ENCODE results near the gene PITX1.
"Not testable (repeated sequence)": the region's sequence is repeated elsewhere in the genome, so short reads cannot be mapped to it uniquely, and the experiment has no call there.

PITX1 gene

DNA sequence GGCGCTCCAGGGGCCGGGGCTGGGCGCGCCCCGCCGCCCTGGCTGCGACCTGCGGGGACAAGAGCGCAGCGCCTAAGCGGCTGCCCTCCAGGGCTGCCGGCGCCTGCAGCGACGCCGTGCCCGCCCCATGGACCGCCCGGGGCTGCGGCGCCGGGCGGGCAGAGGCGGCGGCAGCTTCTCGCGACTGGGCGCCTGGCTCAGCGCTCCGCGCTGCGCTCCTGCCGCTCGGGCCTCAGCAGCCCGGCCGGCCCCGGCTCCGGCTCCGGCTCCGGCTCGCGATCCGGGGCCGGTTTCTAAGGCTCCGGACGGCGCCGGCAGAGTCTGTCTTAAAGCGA lies at the start of gene PITX1:
TSS of gene PITX1 (minus strand) at position 328 of the 335 bp plus-strand sequence. CDS start 347 bp downstream, outside the sequence.
- H3K9ac ChIP-seq (ENCODE audit: insufficient read length), result peak within 1 kb of the TSS; percentile 91
- no peaks in the 10 kb centered on the region for H3K9me3 ChIP-seq (ENCODE audit: low read depth, low read length)
- peak within 1 kb of the TSS; percentile 82 for H3K27ac ChIP-seq
- no peak for TF ChIP-seq FOXP2 (optimal IDR thresholded peaks at IDR 0.05; ENCODE audit: control extremely low read depth, extremely low read length, insufficient read depth)
- no peak for TF ChIP-seq POLR2AphosphoS5 (IDR thresholded peaks at IDR 0.05; ENCODE audit: borderline replicate concordance, low read depth, low read length)
- no peak for TF ChIP-seq EZH2 (IDR thresholded peaks at IDR 0.05)
- H3K36me3 ChIP-seq (ENCODE audit: insufficient read depth, low read length), result peaks cover 4% of the 10 kb centered on the region; the same call in 1 of the 2 replicates
- no peak for DNase-seq (ENCODE audit: low read depth, low spot score)
- H3K4me3 ChIP-seq, result peak within 1 kb of the TSS; percentile 100

- not testable (repeated sequence) for DNase-seq (ENCODE audit: low read depth, low spot score); H3K4me3 ChIP-seq; H3K9ac ChIP-seq (ENCODE audit: insufficient read length); H3K27ac ChIP-seq; H3K9me3 ChIP-seq (ENCODE audit: low read depth, low read length); H3K36me3 ChIP-seq (ENCODE audit: insufficient read depth, low read length)
Observed at GRCh38 chr5:135083334-135083733, 49.3 kb upstream of the PITX1 start.

- Histone ChIP-seq H3K4me3 (no peak overlapping the region), H3K9me3 (ENCODE audit: low read depth, low read length) (no peaks in the 10 kb centered on the region), H3K27ac (no peak overlapping the region), H3K9ac (ENCODE audit: insufficient read length) (no peak overlapping the region), H3K36me3 (ENCODE audit: insufficient read depth, low read length) (no peaks in the 10 kb centered on the region)
- DNase-seq (ENCODE audit: low read depth, low spot score), result no peak
- no peak for TF ChIP-seq EZH2 (IDR thresholded peaks at IDR 0.05)
Observed at GRCh38 chr5:135081240-135081639, 47.2 kb upstream of the PITX1 start.

DNA sequence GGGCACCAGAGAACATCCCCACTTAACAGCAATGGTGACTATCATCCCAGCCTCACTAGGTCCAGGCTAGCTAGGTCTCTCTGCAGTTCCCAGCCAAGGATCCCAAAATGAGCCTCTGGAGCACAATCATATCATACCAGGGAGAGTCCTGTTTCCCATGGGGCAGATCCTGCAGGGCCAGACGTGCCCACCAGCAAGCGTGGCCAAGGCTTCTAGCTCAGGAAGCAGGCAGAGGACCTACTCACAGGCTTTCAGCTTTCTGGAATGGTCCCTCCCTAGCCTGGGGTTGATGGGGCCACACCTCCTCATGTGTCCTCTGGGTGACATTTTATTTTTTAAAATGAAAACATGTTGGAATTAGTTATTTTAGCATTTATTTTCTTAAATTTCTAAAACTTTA lies 45.7 kb upstream of the PITX1 start:
- no peak for DNase-seq (ENCODE audit: low read depth, low spot score)
- H3K4me3 ChIP-seq, result no peak overlapping the region
- no peak overlapping the region for H3K27ac ChIP-seq
- TF ChIP-seq FOXP2 (optimal IDR thresholded peaks at IDR 0.05; ENCODE audit: control extremely low read depth, extremely low read length, insufficient read depth) (no peak), EZH2 (IDR thresholded peaks at IDR 0.05) (no peak), POLR2AphosphoS5 (IDR thresholded peaks at IDR 0.05; ENCODE audit: borderline replicate concordance, low read depth, low read length) (no peak)
- no peaks in the 10 kb centered on the region for H3K9me3 ChIP-seq (ENCODE audit: low read depth, low read length)
- no peak overlapping the region for H3K9ac ChIP-seq (ENCODE audit: insufficient read length)
- H3K36me3 ChIP-seq (ENCODE audit: insufficient read depth, low read length), result no peaks in the 10 kb centered on the region

GRCh38 chr5:135079099-135079681 lies 45.2 kb upstream of the PITX1 start:
- Histone ChIP-seq H3K9me3 (ENCODE audit: low read depth, low read length) (no peaks in the 10 kb centered on the region), H3K4me3 (no peak overlapping the region), H3K9ac (ENCODE audit: insufficient read length) (no peak overlapping the region), H3K36me3 (ENCODE audit: insufficient read depth, low read length) (no peaks in the 10 kb centered on the region), H3K27ac (no peak overlapping the region)
- TF ChIP-seq FOXP2 (optimal IDR thresholded peaks at IDR 0.05; ENCODE audit: control extremely low read depth, extremely low read length, insufficient read depth), result no peak
- no peak for TF ChIP-seq POLR2AphosphoS5 (IDR thresholded peaks at IDR 0.05; ENCODE audit: borderline replicate concordance, low read depth, low read length)
- no peak for TF ChIP-seq EZH2 (IDR thresholded peaks at IDR 0.05)
- DNase-seq (ENCODE audit: low read depth, low spot score), result no peak

DNA sequence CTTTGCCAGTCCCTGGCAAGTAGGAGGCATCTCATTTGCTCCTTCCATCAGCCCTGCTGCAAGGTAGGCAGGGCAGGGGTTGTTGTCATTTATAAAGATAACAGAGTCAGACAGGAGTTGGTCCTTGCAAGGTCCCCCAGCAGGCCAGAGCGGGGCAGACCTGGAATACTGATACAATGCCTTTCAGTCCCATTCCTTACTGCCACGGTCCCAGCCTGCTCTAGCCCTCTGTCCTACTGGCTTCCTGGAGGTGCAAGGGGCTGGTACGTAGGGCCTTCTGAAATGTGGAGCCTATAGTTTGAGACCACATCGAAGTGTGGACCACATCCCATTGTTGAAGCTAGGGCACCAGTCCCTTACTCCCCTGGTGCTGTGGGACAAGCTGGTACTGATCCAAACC lies 42.8 kb upstream of the PITX1 start:
- Histone ChIP-seq H3K27ac (no peak overlapping the region), H3K36me3 (ENCODE audit: insufficient read depth, low read length) (no peaks in the 10 kb centered on the region), H3K9ac (ENCODE audit: insufficient read length) (no peak overlapping the region), H3K4me3 (no peak overlapping the region), H3K9me3 (ENCODE audit: low read depth, low read length) (no peaks in the 10 kb centered on the region)
- DNase-seq (ENCODE audit: low read depth, low spot score), result no peak
- TF ChIP-seq FOXP2 (optimal IDR thresholded peaks at IDR 0.05; ENCODE audit: control extremely low read depth, extremely low read length, insufficient read depth) (no peak), EZH2 (IDR thresholded peaks at IDR 0.05) (no peak), POLR2AphosphoS5 (IDR thresholded peaks at IDR 0.05; ENCODE audit: borderline replicate concordance, low read depth, low read length) (no peak)

- TF ChIP-seq EZH2 (IDR thresholded peaks at IDR 0.05) (no peak), FOXP2 (optimal IDR thresholded peaks at IDR 0.05; ENCODE audit: control extremely low read depth, extremely low read length, insufficient read depth) (no peak), POLR2AphosphoS5 (IDR thresholded peaks at IDR 0.05; ENCODE audit: borderline replicate concordance, low read depth, low read length) (no peak)
- H3K9ac ChIP-seq (ENCODE audit: insufficient read length), result no peak overlapping the region
- DNase-seq (ENCODE audit: low read depth, low spot score), result no peak
- H3K27ac ChIP-seq, result no peak overlapping the region
- H3K36me3 ChIP-seq (ENCODE audit: insufficient read depth, low read length), result no peaks in the 10 kb centered on the region
- no peaks in the 10 kb centered on the region for H3K9me3 ChIP-seq (ENCODE audit: low read depth, low read length)
- H3K4me3 ChIP-seq, result no peak overlapping the region
Observed at GRCh38 chr5:135076051-135076491, 42.0 kb upstream of the PITX1 start.

DNA sequence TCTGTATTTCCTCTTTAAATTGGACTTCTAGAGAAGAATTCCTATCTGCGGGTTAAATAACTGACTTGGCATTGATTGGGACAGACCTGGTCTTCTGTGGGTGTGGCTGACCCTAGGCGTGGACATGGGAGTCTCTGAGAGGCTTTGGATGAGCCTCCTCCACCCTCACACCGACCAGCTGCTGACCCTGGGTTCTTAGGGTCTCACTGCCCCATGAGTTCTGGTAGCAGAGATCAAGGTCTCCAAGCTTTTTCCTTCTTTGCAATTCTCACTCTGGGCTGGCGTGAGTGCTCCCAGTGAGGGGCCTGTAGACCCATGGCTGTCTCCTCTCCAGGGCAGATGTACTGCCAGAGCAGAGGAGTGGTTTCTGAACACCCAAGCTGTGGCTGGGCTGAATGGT lies 41.6 kb upstream of the PITX1 start:
- TF ChIP-seq POLR2AphosphoS5 (IDR thresholded peaks at IDR 0.05; ENCODE audit: borderline replicate concordance, low read depth, low read length), result no peak
- TF ChIP-seq EZH2 (IDR thresholded peaks at IDR 0.05), result no peak
- no peak for TF ChIP-seq FOXP2 (optimal IDR thresholded peaks at IDR 0.05; ENCODE audit: control extremely low read depth, extremely low read length, insufficient read depth)
- H3K36me3 ChIP-seq (ENCODE audit: insufficient read depth, low read length), result no peaks in the 10 kb centered on the region

GRCh38 chr5:135073761-135074345 lies 39.8 kb upstream of the PITX1 start:
- no peak for DNase-seq (ENCODE audit: low read depth, low spot score)

More for the DNA sequence above, 41.6 kb upstream of the PITX1 start:
- H3K9me3 ChIP-seq (ENCODE audit: low read depth, low read length), result no peaks in the 10 kb centered on the region
- H3K4me3 ChIP-seq, result no peak overlapping the region
- DNase-seq (ENCODE audit: low read depth, low spot score), result no peak
- no peak overlapping the region for H3K27ac ChIP-seq
- H3K9ac ChIP-seq (ENCODE audit: insufficient read length), result no peak overlapping the region

More at GRCh38 chr5:135073761-135074345, 39.8 kb upstream of the PITX1 start:
- no peak overlapping the region for H3K9ac ChIP-seq (ENCODE audit: insufficient read length)
- H3K27ac ChIP-seq, result no peak overlapping the region
- no peaks in the 10 kb centered on the region for H3K9me3 ChIP-seq (ENCODE audit: low read depth, low read length)
- no peak overlapping the region for H3K4me3 ChIP-seq
- no peaks in the 10 kb centered on the region for H3K36me3 ChIP-seq (ENCODE audit: insufficient read depth, low read length)
- TF ChIP-seq EZH2 (IDR thresholded peaks at IDR 0.05) (no peak), FOXP2 (optimal IDR thresholded peaks at IDR 0.05; ENCODE audit: control extremely low read depth, extremely low read length, insufficient read depth) (no peak), POLR2AphosphoS5 (IDR thresholded peaks at IDR 0.05; ENCODE audit: borderline replicate concordance, low read depth, low read length) (no peak)

Measured in SK-N-MC (cell line).